Measurements from ENCODE around the gene PROM2.

Gene PROM2

GRCh38 chr2:95292623-95293260 is 18.5 kb downstream of the PROM2 start:
- H3K4me2 ChIP-seq (ENCODE audit: low read length), result no peak overlapping the region
- H2BK12ac ChIP-seq (ENCODE audit: low read length), result peak overlapping the region; percentile 47
- H3K9ac ChIP-seq (ENCODE audit: low read length), result no peak overlapping the region
- H3K79me1 ChIP-seq (ENCODE audit: low read length), result no peaks in the 10 kb centered on the region
- H3K27me3 ChIP-seq (ENCODE audit: insufficient read depth, low read length), result no peaks in the 10 kb centered on the region
- no peak overlapping the region for H3K4me3 ChIP-seq (ENCODE audit: low read depth, low read length)
- peak overlapping the region; percentile 6 for H3K27ac ChIP-seq (ENCODE audit: low read depth, low read length)
- H3K79me2 ChIP-seq (ENCODE audit: control insufficient read depth, insufficient read depth, low read length, poor library complexity), result no peaks in the 10 kb centered on the region
- peaks cover 8% of the 10 kb centered on the region for H3K9me3 ChIP-seq (ENCODE audit: insufficient read depth, low read depth, low read length)
- DNase-seq, result peak; percentile 18 to 25
- H3K4me1 ChIP-seq (ENCODE audit: control insufficient read depth in 1 of 2, insufficient read depth in 2 of 2, low read length in 2 of 2), result peaks cover 8 to 13% of the 10 kb centered on the region in 2 experiments
- H2BK5ac ChIP-seq (ENCODE audit: low read depth, low read length, poor library complexity), result peak overlapping the region; percentile 16
- WGBS (ENCODE audit: extremely low coverage, insufficient coverage, insufficient read length), result no CpG with 5 or more reads among the region's 9 CpGs
- no peak overlapping the region for H3K23ac ChIP-seq (ENCODE audit: low read length)
- H3K36me3 ChIP-seq (ENCODE audit: control insufficient read depth in 1 of 2, insufficient read depth in 2 of 2, low read length in 2 of 2), result peaks cover 0 to under 1% of the 10 kb centered on the region in 2 experiments
- H3K18ac ChIP-seq (ENCODE audit: low read length), result no peak overlapping the region
- no peak overlapping the region for H3K4ac ChIP-seq (ENCODE audit: low read depth, low read length)
- H2AK5ac ChIP-seq (ENCODE audit: low read length), result no peak overlapping the region
- peak overlapping the region; percentile 18 for H3K14ac ChIP-seq (ENCODE audit: low read length)
- H4K91ac ChIP-seq (ENCODE audit: low read depth, low read length), result peak overlapping the region; percentile 9
- H4K8ac ChIP-seq (ENCODE audit: low read depth, low read length), result no peak overlapping the region
- H4K12ac ChIP-seq (ENCODE audit: low read depth, low read length), result no peak overlapping the region
- H2AFZ ChIP-seq (ENCODE audit: insufficient read depth, low read length, poor library complexity), result no peak overlapping the region
- H2BK120ac ChIP-seq (ENCODE audit: insufficient read depth, low read length, poor library complexity), result no peak overlapping the region

- no peak overlapping the region for H3K14ac ChIP-seq (ENCODE audit: low read length)
- H4K91ac ChIP-seq (ENCODE audit: low read depth, low read length), result no peak overlapping the region
- no peaks in the 10 kb centered on the region for H3K36me3 ChIP-seq (ENCODE audit: control insufficient read depth in 1 of 2, insufficient read depth in 2 of 2, low read length in 2 of 2)
- no peak for DNase-seq
- H3K18ac ChIP-seq (ENCODE audit: low read length), result no peak overlapping the region
- peaks cover 7% of the 10 kb centered on the region for H3K9me3 ChIP-seq (ENCODE audit: insufficient read depth, low read depth, low read length)
- no peak overlapping the region for H2BK12ac ChIP-seq (ENCODE audit: low read length)
- no CpG with 5 or more reads among the region's 19 CpGs for WGBS (ENCODE audit: extremely low coverage, insufficient coverage, insufficient read length)
- no peak overlapping the region for H4K12ac ChIP-seq (ENCODE audit: low read depth, low read length)
- no peaks in the 10 kb centered on the region for H3K27me3 ChIP-seq (ENCODE audit: insufficient read depth, low read length)
- H2BK5ac ChIP-seq (ENCODE audit: low read depth, low read length, poor library complexity), result no peak overlapping the region
- H3K23ac ChIP-seq (ENCODE audit: low read length), result no peak overlapping the region
- no peak overlapping the region for H2BK120ac ChIP-seq (ENCODE audit: insufficient read depth, low read length, poor library complexity)
- no peak overlapping the region for H3K9ac ChIP-seq (ENCODE audit: low read length)
- H3K4me3 ChIP-seq (ENCODE audit: low read depth, low read length), result no peak overlapping the region
- H2AK5ac ChIP-seq (ENCODE audit: low read length), result no peak overlapping the region
- no peaks in the 10 kb centered on the region for H3K79me2 ChIP-seq (ENCODE audit: control insufficient read depth, insufficient read depth, low read length, poor library complexity)
- no peak overlapping the region for H3K4ac ChIP-seq (ENCODE audit: low read depth, low read length)
- H2AFZ ChIP-seq (ENCODE audit: insufficient read depth, low read length, poor library complexity), result no peak overlapping the region
- H3K79me1 ChIP-seq (ENCODE audit: low read length), result no peaks in the 10 kb centered on the region
- H3K4me1 ChIP-seq (ENCODE audit: control insufficient read depth in 1 of 2, insufficient read depth in 2 of 2, low read length in 2 of 2), result peaks cover 8 to 13% of the 10 kb centered on the region in 2 experiments
- H4K8ac ChIP-seq (ENCODE audit: low read depth, low read length), result no peak overlapping the region
- no peak overlapping the region for H3K4me2 ChIP-seq (ENCODE audit: low read length)
- H3K27ac ChIP-seq (ENCODE audit: low read depth, low read length), result no peak overlapping the region
These were observed 20.5 kb downstream of the PROM2 start for GRCh38 chr2:95294579-95295250.

GRCh38 chr2:95295376-95295775 is 21.1 kb downstream of the PROM2 start:
- WGBS (ENCODE audit: extremely low coverage, insufficient coverage, insufficient read length), result no CpG with 5 or more reads among the region's 6 CpGs
- Histone ChIP-seq H3K36me3 (ENCODE audit: control insufficient read depth in 1 of 2, insufficient read depth in 2 of 2, low read length in 2 of 2) (no peaks in the 10 kb centered on the region), H2BK5ac (ENCODE audit: low read depth, low read length, poor library complexity) (no peak overlapping the region), H2AK5ac (ENCODE audit: low read length) (no peak overlapping the region), H3K27me3 (ENCODE audit: insufficient read depth, low read length) (no peaks in the 10 kb centered on the region), H3K4me3 (ENCODE audit: low read depth, low read length) (no peak overlapping the region), H3K14ac (ENCODE audit: low read length) (no peak overlapping the region), H4K8ac (ENCODE audit: low read depth, low read length) (no peak overlapping the region), H3K9ac (ENCODE audit: low read length) (no peak overlapping the region), H2BK120ac (ENCODE audit: insufficient read depth, low read length, poor library complexity) (no peak overlapping the region), H3K18ac (ENCODE audit: low read length) (no peak overlapping the region), H3K4me1 (ENCODE audit: control insufficient read depth in 1 of 2, insufficient read depth in 2 of 2, low read length in 2 of 2) (peaks cover 8 to 13% of the 10 kb centered on the region in 2 experiments), H3K79me2 (ENCODE audit: control insufficient read depth, insufficient read depth, low read length, poor library complexity) (no peaks in the 10 kb centered on the region), H3K79me1 (ENCODE audit: low read length) (no peaks in the 10 kb centered on the region), H2BK12ac (ENCODE audit: low read length) (no peak overlapping the region), H4K91ac (ENCODE audit: low read depth, low read length) (no peak overlapping the region), H3K4me2 (ENCODE audit: low read length) (no peak overlapping the region), H3K9me3 (ENCODE audit: insufficient read depth, low read depth, low read length) (peaks cover 5% of the 10 kb centered on the region), H2AFZ (ENCODE audit: insufficient read depth, low read length, poor library complexity) (no peak overlapping the region), H3K27ac (ENCODE audit: low read depth, low read length) (no peak overlapping the region), H3K23ac (ENCODE audit: low read length) (no peak overlapping the region), H4K12ac (ENCODE audit: low read depth, low read length) (no peak overlapping the region), H3K4ac (ENCODE audit: low read depth, low read length) (no peak overlapping the region)
- DNase-seq, result no peak

GRCh38 chr2:95296011-95296410 is 21.8 kb downstream of the PROM2 start:
- peaks cover 5% of the 10 kb centered on the region for H3K9me3 ChIP-seq (ENCODE audit: insufficient read depth, low read depth, low read length)
- H3K4me3 ChIP-seq (ENCODE audit: low read depth, low read length), result no peak overlapping the region
- no peaks in the 10 kb centered on the region for H3K27me3 ChIP-seq (ENCODE audit: insufficient read depth, low read length)
- H3K27ac ChIP-seq (ENCODE audit: low read depth, low read length), result no peak overlapping the region
- H2AFZ ChIP-seq (ENCODE audit: insufficient read depth, low read length, poor library complexity), result no peak overlapping the region
- no peak overlapping the region for H2BK5ac ChIP-seq (ENCODE audit: low read depth, low read length, poor library complexity)
- no peak overlapping the region for H4K12ac ChIP-seq (ENCODE audit: low read depth, low read length)
- H3K9ac ChIP-seq (ENCODE audit: low read length), result no peak overlapping the region
- H3K23ac ChIP-seq (ENCODE audit: low read length), result no peak overlapping the region
- H3K79me1 ChIP-seq (ENCODE audit: low read length), result no peaks in the 10 kb centered on the region
- no peak overlapping the region for H4K8ac ChIP-seq (ENCODE audit: low read depth, low read length)
- H3K4ac ChIP-seq (ENCODE audit: low read depth, low read length), result no peak overlapping the region
- H3K14ac ChIP-seq (ENCODE audit: low read length), result no peak overlapping the region
- no peak overlapping the region for H4K91ac ChIP-seq (ENCODE audit: low read depth, low read length)
- H3K36me3 ChIP-seq (ENCODE audit: control insufficient read depth in 1 of 2, insufficient read depth in 2 of 2, low read length in 2 of 2), result no peaks in the 10 kb centered on the region
- H2BK12ac ChIP-seq (ENCODE audit: low read length), result no peak overlapping the region
- no peak overlapping the region for H2AK5ac ChIP-seq (ENCODE audit: low read length)
- H2BK120ac ChIP-seq (ENCODE audit: insufficient read depth, low read length, poor library complexity), result no peak overlapping the region
- WGBS (ENCODE audit: extremely low coverage, insufficient coverage, insufficient read length), result no CpG with 5 or more reads among the region's 5 CpGs
- no peaks in the 10 kb centered on the region for H3K79me2 ChIP-seq (ENCODE audit: control insufficient read depth, insufficient read depth, low read length, poor library complexity)
- H3K4me2 ChIP-seq (ENCODE audit: low read length), result no peak overlapping the region
- peaks cover 8 to 13% of the 10 kb centered on the region in 2 experiments for H3K4me1 ChIP-seq (ENCODE audit: control insufficient read depth in 1 of 2, insufficient read depth in 2 of 2, low read length in 2 of 2)
- no peak for DNase-seq
- no peak overlapping the region for H3K18ac ChIP-seq (ENCODE audit: low read length)

Data from trophoblast cell (in vitro differentiated cells and primary cell).